GM19240 (cell line): Measurements from ENCODE around the gene MYH2.

Source experiments
- DNase-seq: peaks from one replicate; pipeline ENCODE4 v3.0.0; 2011; ENCODE audit warnings: low spot score; ENCODE audit not compliant: insufficient read length

Gene MYH2

DNA sequence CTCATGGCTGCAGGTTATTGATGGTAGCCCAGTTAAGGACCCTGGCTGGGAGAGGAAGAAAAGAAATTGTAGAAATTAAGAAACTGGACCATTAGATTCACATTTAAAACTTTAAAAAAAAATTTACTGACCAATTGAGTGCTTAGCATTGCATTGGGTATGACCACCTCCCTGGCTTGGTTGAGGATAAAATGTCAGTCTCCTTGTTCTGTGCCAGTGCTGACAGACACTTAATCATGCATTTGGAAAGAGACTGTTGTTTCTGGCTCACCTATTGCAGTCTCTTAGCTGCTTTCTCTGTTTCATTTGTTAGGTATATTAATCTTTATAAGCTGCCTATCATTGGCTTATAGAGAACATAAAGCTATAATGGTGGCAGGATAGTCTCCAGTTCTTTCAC is 32.8 kb downstream of the MYH2 start:
- no peak for DNase-seq

DNA sequence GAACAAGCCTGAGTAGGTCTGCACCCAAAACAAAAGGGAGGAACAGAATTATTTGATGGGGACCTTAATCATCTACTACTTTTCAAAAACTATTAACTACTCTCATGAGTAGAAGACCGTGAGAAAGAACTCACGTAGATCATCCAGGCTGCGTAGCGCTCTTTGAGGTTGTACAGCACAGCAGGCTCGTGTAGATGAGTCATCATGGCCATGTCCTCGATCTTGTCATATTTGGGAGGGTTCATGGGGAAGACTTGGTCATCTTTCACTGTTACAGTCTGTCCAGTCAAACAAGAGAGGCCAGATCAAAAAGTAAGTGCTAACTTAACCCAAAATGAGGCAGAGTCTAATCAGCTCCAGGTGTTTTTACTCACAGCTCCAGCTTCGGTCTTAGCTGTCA is 33.4 kb downstream of the MYH2 start:
- no peak for DNase-seq

GRCh38 chr17:10513299-10514067 is 36.0 kb downstream of the MYH2 start:
- no peak for DNase-seq

DNA sequence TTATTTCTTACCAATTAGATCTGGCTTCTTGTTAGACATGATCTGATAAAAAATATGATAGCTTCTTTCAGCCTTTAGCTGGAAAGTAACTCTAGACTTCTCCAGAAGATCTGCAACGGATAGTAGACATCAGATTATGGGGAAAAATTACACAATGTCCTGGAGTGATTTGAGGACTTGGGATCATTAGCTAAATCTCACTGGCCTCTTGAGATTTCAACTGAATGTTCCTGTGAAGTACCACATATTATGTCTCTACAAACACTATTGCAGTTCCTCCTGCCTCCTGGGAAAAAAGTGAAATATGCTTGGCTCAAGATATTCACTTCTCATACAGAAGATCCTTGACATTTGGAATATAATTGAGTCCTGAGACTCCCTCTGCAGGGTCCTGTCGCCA is 36.6 kb downstream of the MYH2 start:
- DNase-seq, result no peak

DNA sequence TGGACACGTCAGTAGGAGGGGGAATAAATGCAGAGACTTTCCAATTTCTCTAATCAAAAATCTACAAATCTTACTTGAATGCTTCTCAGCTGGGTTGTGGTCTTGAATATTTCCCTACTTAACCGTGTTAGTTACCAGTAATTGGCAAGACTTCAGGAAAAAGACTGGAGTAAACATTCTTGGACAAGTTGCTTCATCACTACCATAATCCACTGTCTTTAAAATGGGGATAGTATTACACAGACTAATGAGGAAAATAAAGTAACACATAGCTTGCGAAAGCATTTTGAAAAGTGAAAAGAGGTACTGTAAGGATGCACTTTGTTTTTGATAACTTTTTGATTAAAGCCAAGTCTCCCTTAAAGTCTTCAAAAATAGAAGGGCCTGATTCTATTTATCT is 49.5 kb downstream of the MYH2 start:
- DNase-seq, result no peak

GRCh38 chr17:10492004-10492403 is 57.5 kb downstream of the MYH2 start:
- DNase-seq, result no peak

- no peak for DNase-seq
Measured at GRCh38 chr17:10482252-10482651, 67.2 kb downstream of the MYH2 start.

GRCh38 chr17:10477701-10478100 is 71.8 kb downstream of the MYH2 start:
- DNase-seq, result no peak

DNA sequence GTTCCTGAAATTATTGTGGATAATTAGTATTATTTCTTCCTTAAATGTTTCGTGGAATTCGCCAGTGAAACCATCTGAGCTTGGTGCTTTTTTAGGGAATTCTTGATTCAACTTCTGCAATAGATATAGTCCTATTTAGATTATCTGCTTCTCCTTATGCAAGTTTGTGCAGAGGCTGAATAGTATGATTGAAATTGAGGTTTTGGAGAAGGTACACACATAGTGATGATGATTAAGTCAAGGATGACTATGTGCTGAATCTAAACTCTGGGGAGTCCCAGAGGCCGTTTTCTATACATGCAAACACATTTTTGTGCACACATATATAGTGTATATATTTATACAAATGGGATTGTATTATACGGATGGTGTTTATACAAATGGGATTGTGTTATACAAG is 74.9 kb downstream of the MYH2 start:
- DNase-seq, result no peak

DNA sequence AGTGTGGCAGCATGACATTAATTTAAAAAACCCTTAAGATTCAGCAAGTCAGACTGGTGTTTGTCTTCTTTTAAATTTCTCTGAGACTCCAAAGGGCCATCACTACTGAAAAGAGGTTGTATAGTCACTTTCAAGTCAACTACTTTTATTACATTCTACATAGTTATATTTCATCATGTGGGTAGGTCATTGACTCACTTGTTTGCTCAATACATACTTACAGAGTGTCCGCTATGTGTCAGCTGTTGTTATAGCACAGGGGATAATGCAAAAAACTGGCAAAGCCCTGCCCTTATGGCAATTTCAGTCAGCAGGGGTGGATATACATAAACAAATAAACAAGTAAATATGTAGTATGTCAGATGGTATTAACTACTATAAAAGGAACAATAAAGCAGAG is 77.6 kb downstream of the MYH2 start:
- no peak for DNase-seq
